ENCODE data around the gene TULP4.

DNA sequence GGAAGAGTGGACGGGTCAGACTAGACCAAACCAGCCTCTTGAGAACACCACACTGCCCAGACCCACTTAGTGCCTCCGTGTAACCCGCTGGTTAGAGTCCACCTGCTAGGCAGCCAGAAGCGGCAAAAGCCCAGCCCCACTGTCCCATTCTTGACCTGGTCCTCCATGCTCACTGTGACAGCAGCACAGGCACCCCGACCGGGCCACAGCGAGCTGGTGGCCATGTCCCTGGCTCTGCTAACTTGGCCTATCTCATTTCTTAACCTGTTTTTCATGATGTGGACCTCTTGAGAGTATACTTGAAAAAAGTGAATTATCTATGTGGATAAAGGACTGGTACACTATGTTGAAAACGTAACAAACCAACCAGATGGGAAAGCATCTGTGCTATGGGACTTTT, 202.7 kb downstream of the TULP4 start:
- TF ChIP-seq, protein P1, sequence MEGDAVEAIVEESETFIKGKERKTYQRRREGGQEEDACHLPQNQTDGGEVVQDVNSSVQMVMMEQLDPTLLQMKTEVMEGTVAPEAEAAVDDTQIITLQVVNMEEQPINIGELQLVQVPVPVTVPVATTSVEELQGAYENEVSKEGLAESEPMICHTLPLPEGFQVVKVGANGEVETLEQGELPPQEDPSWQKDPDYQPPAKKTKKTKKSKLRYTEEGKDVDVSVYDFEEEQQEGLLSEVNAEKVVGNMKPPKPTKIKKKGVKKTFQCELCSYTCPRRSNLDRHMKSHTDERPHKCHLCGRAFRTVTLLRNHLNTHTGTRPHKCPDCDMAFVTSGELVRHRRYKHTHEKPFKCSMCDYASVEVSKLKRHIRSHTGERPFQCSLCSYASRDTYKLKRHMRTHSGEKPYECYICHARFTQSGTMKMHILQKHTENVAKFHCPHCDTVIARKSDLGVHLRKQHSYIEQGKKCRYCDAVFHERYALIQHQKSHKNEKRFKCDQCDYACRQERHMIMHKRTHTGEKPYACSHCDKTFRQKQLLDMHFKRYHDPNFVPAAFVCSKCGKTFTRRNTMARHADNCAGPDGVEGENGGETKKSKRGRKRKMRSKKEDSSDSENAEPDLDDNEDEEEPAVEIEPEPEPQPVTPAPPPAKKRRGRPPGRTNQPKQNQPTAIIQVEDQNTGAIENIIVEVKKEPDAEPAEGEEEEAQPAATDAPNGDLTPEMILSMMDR (optimal IDR thresholded peaks at IDR 0.05 in 1 of 3, IDR thresholded peaks at IDR 0.05 in 1 of 3, conservative IDR thresholded peaks at IDR 0.05 in 1 of 3; ENCODE audit: extremely low read depth in 1 of 3, insufficient read depth in 2 of 3, low read length in 3 of 3): no peak
- TF ChIP-seq EZH2 (IDR thresholded peaks at IDR 0.05; ENCODE audit: low read length): no peak

Measured in keratinocyte (primary cell).